Hepatocyte (in vitro differentiated cells): ENCODE data around the gene ANKS1B. TPM values are rescaled to one million over a fixed set of nuclear protein-coding genes. Genes with fewer than 3 reads are reported as not detected.
"Not testable (repeated sequence)": the region's sequence is repeated elsewhere in the genome, so short reads cannot be mapped to it uniquely, and the experiment has no call there.

Experiments
- DNase-seq: peaks from one replicate; pipeline ENCODE4 v3.0.0-alpha.2; 2016; ENCODE audit warnings: low spot score
- H2AFZ ChIP-seq: fragments of 200-600 bp; sonication (generic); 2 replicates; pipeline ENCODE4 v1.6.0; 2016; ENCODE audit warnings: antibody characterized with exemption, mild to moderate bottlenecking
- H3K27ac ChIP-seq: fragments of 200-600 bp; sonication (generic); 2 replicates; pipeline ENCODE4 v1.5.1; 2016; ENCODE audit warnings: mild to moderate bottlenecking
- H3K27me3 ChIP-seq: fragments of 200-600 bp; sonication (generic); 2 replicates; pipeline ENCODE4 v1.6.1; 2016
- H3K36me3 ChIP-seq: fragments of 200-600 bp; sonication (generic); replicated peaks from 2 replicates; pipeline ENCODE4 v1.5.1; 2016; ENCODE audit warnings: low read depth; ENCODE audit not compliant: insufficient read depth
- H3K4me1 ChIP-seq: fragments of 200-600 bp; sonication (generic); 2 replicates; pipeline ENCODE4 v1.5.1; 2016; ENCODE audit warnings: mild to moderate bottlenecking, moderate library complexity; ENCODE audit not compliant: insufficient read depth
- H3K4me2 ChIP-seq: fragments of 200-600 bp; sonication (generic); 2 replicates; pipeline ENCODE4 v1.6.0; 2016
- H3K4me3 ChIP-seq: fragments of 200-600 bp; sonication (generic); 2 replicates; pipeline ENCODE4 v1.5.1; 2016; ENCODE audit warnings: mild to moderate bottlenecking
- H3K79me2 ChIP-seq: fragments of 200-600 bp; sonication (generic); 2 replicates; pipeline ENCODE4 v1.6.0; 2017; ENCODE audit warnings: mild to moderate bottlenecking
- H3K9me2 ChIP-seq: fragments of 200-600 bp; sonication (generic); replicated peaks from 2 replicates; pipeline ENCODE4 v1.6.0; 2017; ENCODE audit warnings: mild to moderate bottlenecking; ENCODE audit not compliant: insufficient read depth
- H3K9me3 ChIP-seq: fragments of 200-600 bp; sonication (generic); 2 replicates; pipeline ENCODE4 v1.5.1; 2016; ENCODE audit warnings: low read depth, mild to moderate bottlenecking
- H4K20me1 ChIP-seq: fragments of 200-600 bp; sonication (generic); 2 replicates; pipeline ENCODE4 v1.6.0; 2016; ENCODE audit warnings: mild to moderate bottlenecking; ENCODE audit not compliant: insufficient read depth, poor library complexity, severe bottlenecking
- EZH2 ChIP-seq: fragments of 200-600 bp; sonication (generic); IDR thresholded peaks from 2 replicates; pipeline ENCODE4 v1.6.1; 2016; ENCODE audit warnings: antibody characterized with exemption, mild to moderate bottlenecking, borderline replicate concordance
- EZH2phosphoT487 ChIP-seq: fragments of 200-600 bp; sonication (generic); IDR thresholded peaks from one replicate; pipeline ENCODE4 v1.6.1; 2018; ENCODE audit warnings: antibody characterized with exemption, mild to moderate bottlenecking, low read depth, moderate library complexity; ENCODE audit not compliant: unreplicated experiment, severe bottlenecking
- WGBS: methylation state at CpG from one replicate; pipeline ENCODE4 v1.1.6; 2016; ENCODE audit warnings: low lambda C conversion rate; ENCODE audit errors: missing lambda C conversion rate; 5-methylcytosine and 5-hydroxymethylcytosine counted together
- polyA plus RNA-seq: library from polyadenylated mRNA; unstranded; fragments of >200 nt; fragmentation: Nextera tagmentation; extraction: Ambion mirVana; gene quantifications from 2 replicates; pipeline ENCODE4 v1.2.1, GENCODE V29; 2016
- total RNA-seq: library from RNA; depleted of rRNA; stranded (reverse); fragments of >200 nt; gene quantifications from 2 replicates; pipeline ENCODE4 v1.2.3, GENCODE V29; 2014
- TF ChIP-seq, protein P1 (sequence below): fragments of 200-600 bp; sonication (generic); IDR thresholded peaks from 2 replicates; pipeline ENCODE4 v1.5.1; 2016; ENCODE audit warnings: antibody characterized with exemption, mild to moderate bottlenecking; ENCODE audit not compliant: poor library complexity

Gene ANKS1B
- total and polyA plus RNA-seq, 2 experiments from 2014 or later: 1.6 to 2.2 TPM

DNA sequence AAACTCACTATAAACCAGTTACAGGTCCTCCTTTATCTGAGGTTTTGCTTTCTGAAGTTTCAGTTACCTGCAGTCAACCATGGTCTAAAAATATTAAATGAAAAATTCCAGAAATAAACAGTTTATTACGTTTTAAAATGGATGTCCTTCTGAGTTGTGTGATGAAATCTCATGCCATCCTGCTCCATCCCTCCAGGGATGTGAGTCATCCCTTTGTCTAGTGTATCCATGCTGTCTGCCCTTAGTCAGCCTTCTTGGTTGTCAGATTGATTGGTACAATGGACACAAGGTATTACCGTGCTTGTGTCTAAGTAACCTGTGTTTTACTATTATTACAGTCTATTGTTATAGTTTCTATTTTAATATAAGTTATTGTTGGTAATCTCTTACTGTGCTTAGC lies 1011.3 kb downstream of the ANKS1B start:
- no peaks in the 10 kb centered on the region for H4K20me1 ChIP-seq
- no peak overlapping the region for H2AFZ ChIP-seq
- H3K27me3 ChIP-seq: no peaks in the 10 kb centered on the region
- no peaks in the 10 kb centered on the region for H3K79me2 ChIP-seq
- H3K9me3 ChIP-seq: no peaks in the 10 kb centered on the region
- H3K4me3 ChIP-seq: no peak overlapping the region
- DNase-seq: no peak
- no peaks in the 10 kb centered on the region for H3K36me3 ChIP-seq
- H3K27ac ChIP-seq: no peak overlapping the region
- H3K9me2 ChIP-seq: no peaks in the 10 kb centered on the region
- H3K4me2 ChIP-seq: no peak overlapping the region
- TF ChIP-seq EZH2 (no peak), EZH2phosphoT487 (no peak)
- TF ChIP-seq, protein P1, sequence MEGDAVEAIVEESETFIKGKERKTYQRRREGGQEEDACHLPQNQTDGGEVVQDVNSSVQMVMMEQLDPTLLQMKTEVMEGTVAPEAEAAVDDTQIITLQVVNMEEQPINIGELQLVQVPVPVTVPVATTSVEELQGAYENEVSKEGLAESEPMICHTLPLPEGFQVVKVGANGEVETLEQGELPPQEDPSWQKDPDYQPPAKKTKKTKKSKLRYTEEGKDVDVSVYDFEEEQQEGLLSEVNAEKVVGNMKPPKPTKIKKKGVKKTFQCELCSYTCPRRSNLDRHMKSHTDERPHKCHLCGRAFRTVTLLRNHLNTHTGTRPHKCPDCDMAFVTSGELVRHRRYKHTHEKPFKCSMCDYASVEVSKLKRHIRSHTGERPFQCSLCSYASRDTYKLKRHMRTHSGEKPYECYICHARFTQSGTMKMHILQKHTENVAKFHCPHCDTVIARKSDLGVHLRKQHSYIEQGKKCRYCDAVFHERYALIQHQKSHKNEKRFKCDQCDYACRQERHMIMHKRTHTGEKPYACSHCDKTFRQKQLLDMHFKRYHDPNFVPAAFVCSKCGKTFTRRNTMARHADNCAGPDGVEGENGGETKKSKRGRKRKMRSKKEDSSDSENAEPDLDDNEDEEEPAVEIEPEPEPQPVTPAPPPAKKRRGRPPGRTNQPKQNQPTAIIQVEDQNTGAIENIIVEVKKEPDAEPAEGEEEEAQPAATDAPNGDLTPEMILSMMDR: no peak
- WGBS: 74% methylated on average over 2 of the region's 2 CpGs
- H3K4me1 ChIP-seq: no peaks in the 10 kb centered on the region

DNA sequence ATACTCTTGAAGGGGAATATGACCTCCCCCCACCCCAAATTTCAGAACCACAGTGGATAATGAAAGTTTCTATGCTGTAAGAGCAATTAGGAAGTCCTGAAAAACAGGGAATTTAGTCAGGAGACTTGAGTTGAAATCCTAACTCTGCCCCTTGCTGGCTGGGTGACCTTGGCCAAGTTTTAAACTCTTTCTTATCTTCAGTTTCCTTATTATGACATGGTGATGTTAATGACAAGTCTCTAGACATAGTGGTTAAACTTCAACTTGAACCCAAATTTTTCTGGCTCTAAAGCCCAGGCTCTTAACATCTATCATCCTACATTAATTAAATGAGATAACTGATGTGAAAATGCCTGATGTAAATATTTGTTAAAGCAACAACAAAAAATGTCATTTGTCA lies 1013.8 kb downstream of the ANKS1B start:
- Histone ChIP-seq H3K79me2 (no peaks in the 10 kb centered on the region), H3K27me3 (no peaks in the 10 kb centered on the region), H4K20me1 (no peaks in the 10 kb centered on the region), H3K4me3 (no peak overlapping the region), H2AFZ (no peak overlapping the region), H3K9me3 (no peaks in the 10 kb centered on the region), H3K9me2 (no peaks in the 10 kb centered on the region), H3K27ac (no peak overlapping the region), H3K4me2 (no peak overlapping the region), H3K4me1 (no peaks in the 10 kb centered on the region), H3K36me3 (no peaks in the 10 kb centered on the region)
- no peak for DNase-seq
- no peak for TF ChIP-seq EZH2
- TF ChIP-seq, protein P1: no peak

DNA sequence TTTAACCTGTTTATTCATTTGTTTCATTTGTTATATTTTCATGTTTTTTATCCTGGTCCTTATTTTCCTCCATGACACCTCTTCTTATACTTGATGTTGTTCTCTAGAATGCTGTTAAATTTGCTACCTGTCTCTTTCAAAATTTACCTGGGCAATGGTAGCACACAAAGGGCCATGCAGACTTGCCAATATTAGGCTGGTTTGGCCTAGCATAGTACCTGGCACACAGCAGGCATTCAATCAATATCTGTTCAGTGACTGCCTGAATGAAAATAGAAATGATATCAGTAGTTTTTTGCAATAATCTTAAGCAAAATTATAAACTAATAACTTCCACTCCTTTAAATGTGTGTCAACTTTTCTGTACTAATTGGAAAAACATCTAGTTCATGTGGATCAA lies 1014.5 kb downstream of the ANKS1B start:
- TF ChIP-seq, protein P1: no peak
- TF ChIP-seq EZH2 (no peak), EZH2phosphoT487 (no peak)
- Histone ChIP-seq H3K27me3 (no peaks in the 10 kb centered on the region), H3K4me3 (no peak overlapping the region), H4K20me1 (no peaks in the 10 kb centered on the region), H3K27ac (no peak overlapping the region), H3K79me2 (no peaks in the 10 kb centered on the region), H2AFZ (no peak overlapping the region), H3K9me3 (no peaks in the 10 kb centered on the region), H3K4me1 (no peaks in the 10 kb centered on the region), H3K36me3 (no peaks in the 10 kb centered on the region), H3K9me2 (no peaks in the 10 kb centered on the region), H3K4me2 (no peak overlapping the region)
- no peak for DNase-seq

DNA sequence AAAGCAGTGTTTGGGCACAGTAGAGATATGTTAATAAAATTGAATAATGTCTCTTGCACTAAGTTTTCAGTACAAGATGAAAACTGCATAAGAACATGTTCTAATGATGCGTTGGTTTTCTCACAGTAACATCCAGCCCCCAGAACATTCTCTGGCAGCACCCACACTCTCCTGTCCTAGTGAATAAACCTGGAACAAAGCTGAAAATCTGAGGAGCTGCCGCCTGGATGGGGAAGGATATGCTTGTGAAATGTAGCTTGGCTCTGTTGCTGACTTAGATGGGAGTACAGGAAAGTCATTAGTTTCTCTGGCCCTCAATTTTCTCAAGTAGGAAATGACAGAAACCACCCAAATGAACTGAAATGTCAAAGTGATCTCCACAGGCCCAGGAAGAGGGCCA lies 1015.8 kb downstream of the ANKS1B start:
- H3K4me2 ChIP-seq: no peak overlapping the region
- no peaks in the 10 kb centered on the region for H3K36me3 ChIP-seq
- no peaks in the 10 kb centered on the region for H4K20me1 ChIP-seq
- H3K9me2 ChIP-seq: no peaks in the 10 kb centered on the region
- WGBS: 95% methylated on average over 2 of the region's 2 CpGs
- H3K27me3 ChIP-seq: no peaks in the 10 kb centered on the region
- H3K79me2 ChIP-seq: no peaks in the 10 kb centered on the region
- no peak overlapping the region for H3K4me3 ChIP-seq
- H3K27ac ChIP-seq: no peak overlapping the region
- no peaks in the 10 kb centered on the region for H3K9me3 ChIP-seq
- no peak overlapping the region for H2AFZ ChIP-seq
- no peaks in the 10 kb centered on the region for H3K4me1 ChIP-seq
- TF ChIP-seq EZH2: no peak
- TF ChIP-seq, protein P1: no peak
- TF ChIP-seq EZH2phosphoT487: no peak
- DNase-seq: no peak

GRCh38 chr12:98957135-98957534 lies 1027.6 kb downstream of the ANKS1B start:
- 90% methylated on average over 5 of the region's 5 CpGs for WGBS
- not testable (repeated sequence) for H3K9me2 ChIP-seq, H3K27me3 ChIP-seq, H2AFZ ChIP-seq, DNase-seq, H3K4me3 ChIP-seq, H3K9me3 ChIP-seq, H3K79me2 ChIP-seq, H3K36me3 ChIP-seq, H3K4me2 ChIP-seq, H4K20me1 ChIP-seq, H3K27ac ChIP-seq, H3K4me1 ChIP-seq
